Measurements from ENCODE around the gene KDM2B.

GRCh38 chr12:121446750-121447149 lies 134.1 kb downstream of the KDM2B start:
- TF ChIP-seq GATA2 (IDR thresholded peaks at IDR 0.05; ENCODE audit: low read depth, low read length): no peak
- no peak for TF ChIP-seq GATA3 (IDR thresholded peaks at IDR 0.05; ENCODE audit: low read depth, low read length)

Data from SH-SY5Y (cell line).